HG03354 (cell line): ENCODE results near the gene SLC25A18.
"Not testable (repeated sequence)": the region's sequence is repeated elsewhere in the genome, so short reads cannot be mapped to it uniquely, and the experiment has no call there.

ENCODE experiments used
- ATAC-seq: cut with Tn5 transposase; IDR thresholded peaks from one replicate; pipeline ENCODE4 v1.9.1; 2021; ENCODE audit warnings: mild to moderate bottlenecking; ENCODE audit not compliant: unreplicated experiment, poor library complexity, severe bottlenecking

Gene SLC25A18, protein sequence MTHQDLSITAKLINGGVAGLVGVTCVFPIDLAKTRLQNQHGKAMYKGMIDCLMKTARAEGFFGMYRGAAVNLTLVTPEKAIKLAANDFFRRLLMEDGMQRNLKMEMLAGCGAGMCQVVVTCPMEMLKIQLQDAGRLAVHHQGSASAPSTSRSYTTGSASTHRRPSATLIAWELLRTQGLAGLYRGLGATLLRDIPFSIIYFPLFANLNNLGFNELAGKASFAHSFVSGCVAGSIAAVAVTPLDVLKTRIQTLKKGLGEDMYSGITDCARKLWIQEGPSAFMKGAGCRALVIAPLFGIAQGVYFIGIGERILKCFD

DNA sequence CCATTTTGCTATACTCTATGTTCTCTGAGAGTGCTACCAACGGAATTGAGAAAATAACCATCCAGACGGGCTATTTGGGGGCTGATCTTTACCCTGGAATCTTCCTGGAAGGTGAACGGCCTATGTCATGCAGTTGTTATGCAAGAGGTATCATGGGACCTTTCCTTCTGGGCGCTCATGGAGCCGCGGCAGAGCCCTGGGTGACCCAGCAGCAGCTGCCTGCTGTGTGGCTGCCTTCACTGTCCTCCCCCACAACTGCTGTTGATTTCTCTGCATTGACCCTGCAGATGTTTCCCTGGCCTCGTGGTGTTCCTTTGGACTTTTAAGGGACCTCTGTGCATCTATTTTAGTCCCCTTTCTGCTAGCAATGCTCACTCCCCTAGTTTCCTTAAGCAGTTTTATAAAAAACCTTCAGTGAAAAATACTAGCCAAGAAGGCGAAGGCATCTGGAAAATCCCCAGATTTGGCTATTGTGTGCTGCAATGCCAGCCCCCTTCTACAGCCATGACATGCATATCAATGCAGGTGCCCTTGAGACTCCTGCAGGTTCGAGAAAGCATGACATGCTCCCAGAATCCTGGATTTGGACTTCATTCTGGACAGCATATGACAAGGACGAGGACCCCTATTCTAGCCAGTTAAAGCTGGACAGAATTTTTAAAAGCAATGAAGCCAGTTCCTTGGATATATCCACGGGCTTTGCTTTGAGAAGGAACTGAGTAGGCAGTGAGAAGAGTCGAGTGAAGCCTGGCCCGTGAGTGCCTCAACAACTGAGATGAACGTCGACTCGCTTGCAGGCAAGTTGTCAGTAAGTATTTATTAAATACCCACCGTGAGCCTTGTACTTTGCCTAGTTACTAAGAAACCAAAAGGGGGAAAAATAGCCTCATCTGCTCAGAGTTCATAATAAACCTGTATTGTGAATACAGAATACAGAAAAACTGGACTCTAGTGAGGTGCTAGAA is at the start of gene SLC25A18:
Gene SLC25A18, plus strand, starts transcription at position 593 of the 965 bp plus-strand sequence. CDS start 16,447 bp downstream, outside the sequence.
- no peak for ATAC-seq

DNA sequence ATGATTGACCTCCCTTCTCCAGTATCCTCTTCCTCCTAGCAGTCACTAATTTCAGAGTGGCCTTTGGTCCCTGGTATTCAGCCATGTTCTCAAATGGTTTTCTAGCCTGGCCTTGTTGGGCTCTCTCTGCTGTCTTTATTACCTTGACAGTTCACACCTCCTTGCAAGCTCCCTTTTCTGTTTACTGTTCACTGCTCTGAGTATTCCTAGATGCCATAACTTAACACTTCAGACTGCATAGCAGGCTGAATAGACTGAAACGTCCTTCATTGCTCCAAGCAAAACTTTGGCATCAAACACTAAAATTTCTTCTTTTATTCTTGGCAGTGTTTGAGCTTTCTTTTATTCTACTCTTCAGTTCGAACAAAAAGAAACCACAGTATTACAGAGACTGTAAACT is 49.7 kb upstream of the SLC25A18 start:
- no peak for ATAC-seq

DNA sequence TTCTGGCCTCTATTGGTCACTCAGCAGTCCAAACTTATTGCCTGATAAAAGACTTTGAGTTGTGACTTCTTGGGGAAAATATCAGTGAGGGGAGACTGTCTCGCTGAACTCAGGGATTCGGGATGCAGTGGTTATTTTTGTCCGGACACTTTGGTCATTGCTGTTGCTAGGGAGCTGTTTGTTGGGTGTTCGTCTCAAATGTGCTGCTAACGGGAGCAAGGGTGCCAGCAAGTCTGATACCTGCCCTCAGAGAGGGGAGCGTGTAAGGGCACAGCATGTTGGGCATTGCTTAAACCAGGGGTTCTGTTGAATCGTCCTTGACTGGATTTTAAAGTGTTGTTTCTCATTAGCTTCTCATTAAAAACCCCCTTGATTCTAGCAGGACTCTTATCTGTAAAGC is 49.2 kb upstream of the SLC25A18 start:
- no peak for ATAC-seq

DNA sequence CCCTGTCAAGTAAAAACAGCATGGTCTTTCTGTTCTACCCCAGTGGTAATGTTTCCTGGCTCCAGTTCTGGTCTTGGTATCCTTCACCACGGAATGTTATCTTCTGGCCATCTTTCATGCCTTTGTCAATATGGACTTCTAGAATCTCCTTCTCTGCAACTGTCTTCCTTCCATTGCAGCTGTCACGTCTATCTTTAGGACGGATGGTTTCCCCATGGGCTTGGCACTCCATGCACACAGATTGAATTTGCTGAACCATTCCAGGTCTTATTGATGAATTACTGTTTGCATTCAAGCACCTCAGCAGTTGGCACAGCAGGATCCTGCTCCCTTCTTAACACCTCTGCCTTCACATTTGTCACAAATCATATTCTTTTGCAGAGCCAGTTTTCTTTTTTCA is 44.9 kb upstream of the SLC25A18 start:
- no peak for ATAC-seq

DNA sequence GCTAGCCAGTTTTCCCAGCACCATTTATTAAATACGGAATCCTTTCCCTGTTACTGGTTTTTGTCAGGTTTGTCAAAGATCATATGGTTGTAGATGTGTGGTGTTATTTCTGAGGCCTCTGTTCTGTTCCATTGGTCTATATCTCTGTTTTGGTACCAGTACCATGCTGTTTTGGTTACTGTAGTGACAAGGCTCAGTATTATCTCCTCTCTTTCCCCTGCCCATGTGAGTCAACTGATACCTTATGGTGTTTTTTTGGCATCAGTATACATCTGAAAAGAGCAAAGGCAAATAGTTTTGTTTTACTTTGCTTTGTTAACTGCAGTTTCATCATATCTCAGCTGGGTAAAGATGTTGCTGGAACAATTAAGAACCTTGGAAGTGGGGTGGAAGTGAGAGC is 41.3 kb upstream of the SLC25A18 start:
- not testable (repeated sequence) for ATAC-seq

DNA sequence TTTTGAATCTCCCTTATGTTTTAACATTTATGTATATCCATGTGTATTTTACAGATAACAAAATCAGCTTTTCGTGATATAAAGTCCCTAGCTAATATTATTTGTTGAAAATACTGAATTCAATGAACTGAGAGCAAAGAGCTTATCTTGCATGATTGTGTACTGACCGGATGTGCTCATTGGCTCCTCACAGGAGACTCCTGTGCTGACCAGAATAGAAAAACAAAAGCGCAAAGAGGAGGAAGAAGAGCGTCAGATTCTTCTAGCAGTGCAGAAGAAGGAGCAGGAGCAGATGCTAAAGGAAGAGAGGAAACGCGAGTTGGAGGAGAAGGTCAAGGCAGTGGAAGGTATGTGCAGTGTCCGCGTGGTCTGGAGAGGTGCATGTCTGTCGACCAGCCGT is 39.4 kb upstream of the SLC25A18 start:
- ATAC-seq: no peak

DNA sequence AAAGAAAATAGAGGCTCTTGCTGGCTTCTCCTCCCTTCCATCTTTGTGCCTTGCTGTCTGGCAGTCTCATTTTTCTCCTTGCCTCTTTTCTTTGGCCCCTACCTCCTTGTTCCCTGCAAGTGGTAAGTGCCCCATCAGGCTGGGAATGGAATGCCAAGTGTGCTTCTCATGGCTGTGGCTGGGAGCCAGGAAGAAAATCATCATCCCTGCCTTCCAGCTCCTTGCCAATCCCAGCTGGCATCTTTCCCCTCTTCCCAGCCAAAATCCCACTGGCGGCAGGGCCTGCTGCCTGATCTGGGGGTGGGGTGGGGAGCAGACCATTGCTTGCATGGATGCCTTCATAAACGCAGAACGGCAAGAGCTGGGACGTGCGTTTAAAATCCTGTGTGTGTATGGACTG is 27.0 kb upstream of the SLC25A18 start:
- no peak for ATAC-seq

DNA sequence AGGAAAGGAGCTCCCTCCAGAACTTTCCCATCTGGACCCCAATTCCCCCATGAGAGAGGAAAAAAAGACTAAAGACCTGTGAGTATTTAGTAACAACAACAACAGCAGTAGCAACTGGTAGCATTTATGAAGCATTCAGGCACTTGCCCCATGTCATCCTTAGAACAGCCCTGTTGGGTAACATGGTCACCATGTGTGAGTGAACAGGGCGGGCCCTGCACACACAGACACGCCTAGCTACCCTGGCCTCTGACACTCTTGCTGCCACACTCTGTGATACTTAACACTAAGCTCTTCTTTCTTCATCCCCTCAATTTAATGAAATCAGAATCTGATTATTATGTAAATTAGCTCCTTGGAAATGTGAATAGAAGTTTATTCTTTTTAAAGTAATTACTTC is 26.1 kb upstream of the SLC25A18 start:
- no peak for ATAC-seq

DNA sequence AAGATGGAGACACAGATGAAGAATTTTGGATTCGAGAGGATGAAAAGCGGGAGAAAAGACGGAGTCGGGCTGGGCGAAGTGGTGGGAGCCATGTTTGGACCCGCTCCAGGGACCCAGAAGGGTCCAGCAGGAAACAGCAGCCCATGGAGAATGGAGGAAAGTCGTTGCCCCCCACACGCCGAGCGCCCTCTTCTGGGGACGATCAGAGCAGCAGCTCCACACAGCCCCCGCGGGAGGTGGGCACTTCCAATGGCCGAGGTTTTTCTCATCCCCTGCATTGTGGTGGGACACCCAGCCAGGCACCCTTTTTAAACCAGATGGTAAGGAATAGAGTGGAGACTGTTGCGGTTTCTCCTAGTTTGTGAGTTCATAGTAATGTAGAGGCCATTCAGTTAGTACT is 22.8 kb upstream of the SLC25A18 start:
- no peak for ATAC-seq

DNA sequence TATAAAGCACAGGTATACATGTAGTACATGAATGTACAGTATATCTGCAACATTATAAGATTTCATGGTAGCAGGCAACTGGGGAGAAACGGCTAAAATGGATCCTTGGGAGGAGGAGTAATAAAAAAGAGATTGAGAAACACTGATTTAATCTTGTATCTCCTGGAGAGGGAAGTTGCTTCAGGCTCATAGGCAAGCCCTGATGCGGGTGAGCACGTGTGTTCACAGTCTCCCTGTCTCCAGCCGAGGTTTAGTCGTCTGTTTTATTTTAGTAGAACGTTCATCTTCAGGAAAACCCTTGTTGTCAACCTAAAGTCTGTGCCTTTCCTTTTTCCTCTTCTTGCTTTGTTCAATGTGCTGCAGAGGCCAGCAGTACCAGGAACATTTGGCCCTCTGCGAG is 21.8 kb upstream of the SLC25A18 start:
- ATAC-seq: no peak

DNA sequence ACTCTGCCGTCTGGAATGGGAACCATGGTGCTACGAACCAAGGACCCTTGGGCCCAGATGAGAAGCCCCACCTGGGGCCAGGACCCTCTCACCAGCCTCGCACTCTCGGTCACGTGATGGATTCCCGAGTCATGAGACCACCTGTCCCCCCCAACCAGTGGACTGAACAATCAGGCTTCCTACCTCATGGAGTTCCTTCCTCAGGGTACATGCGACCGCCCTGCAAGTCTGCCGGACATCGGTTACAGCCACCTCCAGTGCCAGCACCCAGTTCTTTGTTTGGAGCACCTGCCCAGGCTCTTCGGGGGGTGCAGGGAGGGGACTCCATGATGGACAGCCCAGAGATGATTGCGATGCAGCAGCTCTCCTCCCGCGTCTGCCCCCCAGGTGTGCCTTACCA is 20.8 kb upstream of the SLC25A18 start:
- ATAC-seq: no peak

DNA sequence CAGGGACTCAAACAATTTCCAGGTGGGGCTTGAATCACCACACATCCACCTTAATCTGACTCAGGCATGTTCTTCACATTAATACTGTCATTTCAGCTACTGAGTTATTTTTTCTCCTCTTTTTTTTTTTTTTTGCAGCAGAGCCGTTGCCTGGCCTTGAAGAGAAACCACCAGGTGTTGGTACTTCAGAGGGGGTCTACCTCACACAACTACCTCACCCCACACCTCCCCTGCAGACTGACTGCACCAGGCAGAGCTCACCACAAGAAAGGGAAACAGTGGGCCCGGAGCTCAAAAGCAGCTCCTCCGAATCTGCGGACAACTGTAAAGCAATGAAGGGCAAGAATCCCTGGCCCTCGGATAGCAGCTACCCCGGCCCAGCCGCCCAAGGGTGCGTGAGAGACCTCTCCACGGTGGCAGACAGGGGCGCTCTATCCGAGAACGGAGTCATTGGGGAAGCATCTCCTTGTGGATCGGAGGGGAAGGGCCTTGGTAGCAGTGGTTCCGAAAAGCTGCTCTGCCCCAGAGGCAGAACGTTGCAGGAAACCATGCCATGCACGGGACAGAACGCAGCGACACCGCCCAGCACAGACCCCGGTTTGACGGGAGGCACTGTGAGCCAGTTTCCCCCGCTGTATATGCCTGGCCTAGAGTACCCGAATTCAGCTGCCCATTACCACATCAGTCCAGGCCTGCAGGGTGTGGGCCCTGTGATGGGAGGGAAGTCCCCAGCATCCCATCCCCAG is 15.1 kb upstream of the SLC25A18 start:
- ATAC-seq: no peak

DNA sequence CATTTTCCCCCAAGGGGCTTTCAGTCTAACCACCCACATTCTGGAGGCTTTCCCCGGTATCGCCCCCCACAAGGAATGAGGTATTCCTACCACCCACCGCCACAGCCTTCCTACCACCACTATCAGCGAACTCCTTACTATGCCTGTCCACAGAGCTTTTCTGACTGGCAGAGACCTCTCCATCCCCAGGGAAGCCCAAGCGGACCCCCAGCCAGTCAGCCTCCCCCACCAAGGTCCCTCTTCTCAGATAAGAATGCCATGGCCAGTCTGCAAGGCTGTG is 14.6 kb upstream of the SLC25A18 start:
- ATAC-seq: no peak

DNA sequence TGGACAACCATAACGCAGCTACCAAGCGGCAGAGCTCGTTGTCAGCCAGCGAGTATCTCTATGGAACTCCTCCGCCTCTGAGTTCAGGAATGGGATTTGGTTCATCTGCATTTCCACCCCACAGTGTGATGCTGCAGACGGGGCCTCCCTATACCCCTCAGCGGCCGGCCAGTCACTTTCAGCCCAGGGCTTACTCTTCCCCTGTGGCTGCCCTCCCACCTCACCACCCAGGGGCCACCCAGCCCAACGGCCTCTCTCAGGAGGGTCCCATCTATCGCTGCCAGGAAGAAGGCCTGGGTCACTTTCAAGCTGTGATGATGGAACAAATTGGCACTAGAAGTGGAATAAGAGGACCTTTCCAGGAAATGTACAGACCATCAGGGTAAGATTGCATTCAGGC is 14.1 kb upstream of the SLC25A18 start:
- ATAC-seq: no peak

DNA sequence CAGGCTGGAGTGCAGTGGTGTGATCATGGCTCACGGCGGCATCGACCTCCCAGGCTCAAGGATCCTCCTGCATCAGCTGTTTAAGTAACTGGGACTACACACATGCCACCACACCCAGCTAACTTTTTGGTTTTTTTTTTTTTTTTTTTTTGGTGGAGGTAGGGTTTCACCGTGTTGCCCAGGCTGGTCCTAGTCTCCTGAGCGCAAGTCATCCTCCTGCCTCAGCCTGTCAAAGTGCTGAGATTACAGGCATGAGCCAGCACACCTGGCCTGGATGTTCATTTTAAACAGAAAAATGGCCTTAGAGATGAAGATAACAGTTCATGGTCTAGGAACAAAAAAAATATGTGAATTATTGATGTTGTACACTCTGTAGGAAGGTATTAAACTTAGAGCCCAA is 13.6 kb upstream of the SLC25A18 start:
- ATAC-seq: no peak

DNA sequence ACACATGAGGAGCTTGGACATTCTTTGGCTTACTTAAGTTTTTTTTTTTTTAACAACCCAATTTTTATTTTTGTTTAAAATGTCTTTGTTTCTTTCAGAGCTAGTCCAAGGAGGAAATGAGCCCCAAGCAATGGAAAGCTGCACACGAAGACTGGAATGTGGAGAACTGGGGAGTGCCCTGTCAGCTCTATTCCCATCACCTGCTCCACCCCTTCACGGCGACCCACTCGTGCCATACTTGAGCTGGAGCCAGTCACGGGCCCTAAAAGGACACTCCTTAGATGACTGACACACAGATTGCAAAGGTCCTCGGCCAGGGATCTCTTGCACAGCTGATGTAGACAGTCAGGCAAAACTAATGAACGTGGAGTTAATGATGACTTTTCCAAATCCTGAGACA is 10.6 kb upstream of the SLC25A18 start:
- ATAC-seq: no peak

DNA sequence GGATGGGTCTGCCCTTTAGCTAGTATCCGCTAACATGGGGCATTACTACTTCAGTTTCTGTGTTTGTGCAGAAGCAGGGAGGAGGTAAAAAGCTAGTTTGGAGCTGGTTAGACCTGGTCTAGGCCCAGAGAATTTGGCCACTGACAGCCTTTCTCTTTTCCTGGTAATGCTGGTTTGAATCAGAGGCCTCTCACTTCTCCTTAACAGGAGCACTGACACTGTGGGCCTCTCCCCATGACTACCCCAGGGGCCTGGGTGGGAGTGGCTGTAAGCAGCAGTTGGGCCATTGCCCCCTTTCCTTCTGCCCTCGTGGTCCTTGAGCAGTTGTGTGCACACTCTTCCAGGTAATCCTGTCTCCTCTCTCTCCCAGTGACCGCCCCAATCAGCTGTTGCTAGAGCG is 8.5 kb upstream of the SLC25A18 start:
- no peak for ATAC-seq

DNA sequence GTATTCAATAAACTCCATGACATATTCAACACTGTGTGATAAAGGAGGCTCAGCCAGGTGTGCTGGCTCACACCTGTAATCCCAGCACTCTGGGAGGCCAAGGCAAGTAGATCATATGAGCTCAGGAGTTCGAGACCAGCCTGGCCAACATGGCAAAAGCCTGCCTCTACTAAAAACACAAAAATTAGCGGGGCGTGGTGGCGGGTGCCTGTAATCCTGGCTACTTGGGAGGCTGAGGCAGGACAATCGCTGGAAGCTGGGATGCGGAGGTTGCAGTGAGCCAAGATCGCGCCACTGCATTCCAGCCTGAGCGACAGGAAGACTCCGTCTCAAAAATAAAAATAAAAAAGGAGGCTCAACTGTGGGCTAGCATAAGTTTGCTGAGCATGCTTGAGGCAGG is 4.1 kb upstream of the SLC25A18 start:
- ATAC-seq: no peak

DNA sequence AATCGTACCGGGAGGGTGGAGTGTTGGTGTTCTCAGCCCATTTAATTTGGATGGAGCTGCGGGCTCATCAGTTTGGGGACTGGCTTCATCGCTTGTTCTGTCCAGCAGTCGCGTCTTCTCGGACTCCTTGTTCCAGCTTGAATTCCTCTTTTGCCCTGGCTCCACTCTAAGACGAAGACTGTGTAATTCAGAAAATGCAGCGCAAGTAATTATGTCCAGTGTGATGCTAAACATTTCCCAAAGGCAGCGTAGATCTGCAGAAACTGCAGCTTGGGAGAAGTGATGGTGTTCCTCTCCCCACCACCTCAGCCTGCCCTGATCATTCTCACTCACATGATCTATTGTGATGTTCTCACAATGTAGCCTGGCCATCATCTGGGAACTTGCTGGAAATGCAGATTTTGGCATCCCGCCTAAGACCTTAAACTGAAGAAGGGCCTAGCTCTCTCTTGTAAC is 666 bp downstream of the SLC25A18 start:
- no peak for ATAC-seq

DNA sequence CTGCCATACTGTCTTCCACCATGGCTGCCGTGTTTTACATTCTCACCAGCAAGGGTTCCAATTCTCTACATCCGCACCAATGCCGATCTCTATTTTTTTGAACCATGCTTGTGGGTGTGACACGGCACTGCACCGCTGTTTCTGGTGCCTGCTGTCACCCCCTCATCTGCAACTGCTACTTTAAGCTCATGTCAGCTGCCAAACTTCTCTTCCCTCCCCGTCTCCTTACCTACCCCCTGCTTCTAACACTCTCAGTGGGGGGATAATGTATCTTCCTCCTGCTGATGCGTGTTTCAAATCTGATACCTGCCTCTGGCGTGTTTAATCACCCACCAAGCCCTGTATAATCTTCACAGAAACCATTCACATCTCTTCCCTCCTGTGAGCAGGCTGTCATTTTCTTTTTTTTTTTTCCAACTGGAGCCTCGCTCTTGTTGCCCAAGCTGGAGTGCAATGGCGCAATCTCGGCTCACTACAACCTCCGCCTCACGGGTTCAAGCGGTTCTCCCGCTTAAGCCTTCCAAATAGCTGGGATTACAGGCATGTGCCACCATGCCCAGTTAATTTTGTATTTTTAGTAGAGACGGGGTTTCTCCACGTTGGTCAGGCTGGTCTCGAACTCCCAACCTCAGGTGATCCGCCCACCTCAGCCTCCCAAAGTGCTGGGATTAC is 2.9 kb downstream of the SLC25A18 start:
- ATAC-seq: not testable (repeated sequence)
